HG02588 (cell line): Measurements from ENCODE around the gene HTR2B.
"Not testable (repeated sequence)": the region's sequence is repeated elsewhere in the genome, so short reads cannot be mapped to it uniquely, and the experiment has no call there.

ENCODE experiments used
- ATAC-seq: cut with Tn5 transposase; IDR thresholded peaks from one replicate; pipeline ENCODE4 v1.9.1; 2021; ENCODE audit warnings: mild to moderate bottlenecking, moderate library complexity; ENCODE audit not compliant: unreplicated experiment

Gene HTR2B

DNA sequence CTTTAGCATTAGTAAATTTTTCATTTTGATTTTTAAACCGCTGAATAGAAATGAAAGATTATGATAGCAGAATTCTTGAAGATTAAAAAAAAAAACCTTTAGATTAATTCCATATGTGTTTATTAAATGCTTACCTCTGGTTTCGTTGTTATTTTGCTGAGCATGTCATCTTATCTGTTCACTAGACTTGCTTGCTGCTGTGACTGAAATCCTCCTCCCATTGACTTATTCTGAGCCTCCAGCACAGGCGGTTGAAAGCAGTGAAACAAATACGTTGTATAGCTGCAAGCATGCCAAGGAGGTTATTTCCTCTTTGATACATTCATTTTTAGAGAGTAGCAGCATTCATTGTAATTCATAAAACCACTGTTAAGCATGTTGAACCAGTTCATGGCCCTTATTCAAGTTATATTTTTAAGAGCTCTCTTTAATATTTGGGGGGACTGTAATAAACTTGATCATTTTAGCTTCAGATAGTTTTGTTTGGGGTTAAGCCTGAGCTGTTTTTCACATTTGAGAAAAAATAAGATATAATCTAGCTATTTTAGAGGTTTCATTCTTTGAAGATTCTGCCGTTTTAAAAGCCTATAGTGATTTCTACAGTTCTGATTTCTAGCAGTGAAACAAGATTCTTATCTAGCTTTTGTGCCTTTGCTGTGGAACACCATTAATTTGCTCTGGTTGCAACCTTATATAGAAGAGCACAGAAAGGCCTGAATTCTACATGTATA, at the start of gene HTR2B:
TSS of gene HTR2B (minus strand) at position 205 of the 731 bp plus-strand sequence. CDS start 1,278 bp downstream, outside the sequence.
- no peak for ATAC-seq

DNA sequence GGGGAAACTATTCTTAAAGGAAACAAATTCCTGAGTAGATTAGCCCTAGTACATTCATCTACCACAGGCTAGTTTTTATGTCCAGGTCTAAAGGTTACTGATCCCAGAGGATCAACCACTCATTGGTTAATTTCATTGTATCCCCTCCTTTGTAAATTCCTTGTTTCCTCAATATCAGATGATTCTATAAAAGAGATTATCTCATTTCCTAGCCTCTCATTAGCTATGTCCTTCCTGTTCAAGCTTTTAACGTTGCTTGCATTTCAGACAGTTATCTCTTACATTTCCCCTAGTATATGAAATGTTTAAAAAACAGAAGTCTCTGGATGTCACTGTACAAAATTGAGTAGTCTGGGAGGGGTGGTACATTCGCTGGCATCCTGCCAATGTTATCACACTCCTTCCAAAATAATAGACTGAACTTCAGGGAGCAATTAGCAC, 49.4 kb upstream of the HTR2B start:
- no peak for ATAC-seq

DNA sequence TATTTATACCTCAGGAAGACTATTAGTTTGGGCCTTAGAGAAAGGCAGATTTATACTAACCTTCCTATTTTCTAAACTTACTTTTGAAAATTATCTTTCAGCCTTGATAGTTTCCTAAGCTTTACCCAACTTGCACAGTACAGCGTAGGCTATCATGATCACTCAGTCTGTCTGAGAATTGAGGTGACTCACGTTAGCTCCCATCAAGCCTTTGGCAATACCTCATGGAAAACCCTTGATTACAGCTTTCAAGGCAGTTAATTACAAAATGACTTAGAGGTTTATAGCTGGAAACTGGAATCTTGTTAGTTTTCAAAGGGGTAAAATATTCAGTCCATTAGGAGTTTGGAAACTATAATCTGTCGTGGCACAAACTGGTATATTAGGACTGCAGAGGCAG, 47.2 kb upstream of the HTR2B start:
- ATAC-seq: no peak

GRCh38 chr2:231170055-231170454, 45.2 kb upstream of the HTR2B start:
- no peak for ATAC-seq

GRCh38 chr2:231169488-231169887, 44.6 kb upstream of the HTR2B start:
- ATAC-seq: no peak

GRCh38 chr2:231168460-231169139, 43.8 kb upstream of the HTR2B start:
- no peak for ATAC-seq

DNA sequence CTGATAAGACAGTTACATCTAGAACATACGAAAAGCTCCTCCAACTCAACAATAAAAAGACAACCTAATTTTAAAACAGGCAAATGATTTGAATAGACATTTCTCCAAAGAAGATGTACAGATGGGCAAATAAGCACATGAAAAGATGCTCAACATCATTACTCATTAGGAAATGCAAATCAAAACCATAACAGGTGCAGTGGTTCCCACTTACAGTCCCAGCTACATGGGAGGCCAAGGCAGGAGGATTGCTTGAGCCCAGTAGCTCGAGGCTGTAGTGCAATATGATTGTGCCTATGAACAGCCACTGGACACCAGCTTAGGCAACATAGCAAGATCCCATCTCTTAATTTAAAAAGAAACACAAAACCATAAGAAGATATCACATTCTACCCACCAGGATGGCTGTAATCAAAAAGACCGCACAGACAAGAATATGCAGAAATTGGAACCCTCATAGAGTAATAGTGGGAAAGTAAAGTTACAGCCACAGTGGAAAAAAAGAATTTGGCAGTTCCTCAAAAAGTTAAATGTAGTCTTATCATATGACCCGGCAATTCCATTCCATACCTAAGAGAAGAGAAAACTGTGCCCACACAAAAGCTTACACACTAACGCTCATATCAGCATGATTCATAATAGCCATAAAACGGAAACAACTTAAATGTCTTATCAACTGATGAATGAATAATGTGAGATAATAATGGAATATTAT, 43.1 kb upstream of the HTR2B start:
- ATAC-seq: no peak

DNA sequence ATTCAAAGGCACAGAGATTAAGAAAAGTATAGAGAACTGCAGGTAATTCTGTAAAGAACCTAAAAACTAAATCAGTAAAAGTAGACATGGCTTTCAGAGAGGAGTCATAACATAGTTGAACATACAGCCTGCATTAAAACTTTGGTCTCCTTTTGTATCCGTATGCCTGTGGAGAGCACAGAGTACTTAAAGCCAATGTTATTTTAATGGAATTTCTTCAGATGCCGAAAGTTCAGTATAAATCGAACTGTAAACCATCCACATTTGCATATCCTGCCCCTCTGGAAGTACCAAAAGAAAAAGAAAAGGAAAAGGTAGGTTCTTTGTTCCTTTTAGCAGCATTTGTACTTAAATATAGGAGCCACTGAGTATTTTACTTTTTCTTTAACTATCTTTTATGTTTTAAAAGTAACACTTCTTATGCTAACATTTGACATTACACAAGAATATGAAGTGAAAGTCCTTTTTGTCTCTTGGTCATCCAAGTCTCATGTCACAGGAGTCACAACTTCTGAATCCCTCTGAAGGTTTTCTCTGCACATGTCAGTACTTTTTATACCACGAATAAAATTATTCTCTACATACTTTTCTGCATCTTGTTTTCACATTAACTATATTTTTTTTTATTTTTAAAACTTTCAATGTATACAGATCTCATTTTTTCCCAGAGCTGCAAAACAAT, 38.7 kb upstream of the HTR2B start:
- no peak for ATAC-seq

- no peak for ATAC-seq
Measured at GRCh38 chr2:231163011-231163410, 38.2 kb upstream of the HTR2B start.

- ATAC-seq: no peak
Measured at GRCh38 chr2:231161877-231162329, 37.1 kb upstream of the HTR2B start.

DNA sequence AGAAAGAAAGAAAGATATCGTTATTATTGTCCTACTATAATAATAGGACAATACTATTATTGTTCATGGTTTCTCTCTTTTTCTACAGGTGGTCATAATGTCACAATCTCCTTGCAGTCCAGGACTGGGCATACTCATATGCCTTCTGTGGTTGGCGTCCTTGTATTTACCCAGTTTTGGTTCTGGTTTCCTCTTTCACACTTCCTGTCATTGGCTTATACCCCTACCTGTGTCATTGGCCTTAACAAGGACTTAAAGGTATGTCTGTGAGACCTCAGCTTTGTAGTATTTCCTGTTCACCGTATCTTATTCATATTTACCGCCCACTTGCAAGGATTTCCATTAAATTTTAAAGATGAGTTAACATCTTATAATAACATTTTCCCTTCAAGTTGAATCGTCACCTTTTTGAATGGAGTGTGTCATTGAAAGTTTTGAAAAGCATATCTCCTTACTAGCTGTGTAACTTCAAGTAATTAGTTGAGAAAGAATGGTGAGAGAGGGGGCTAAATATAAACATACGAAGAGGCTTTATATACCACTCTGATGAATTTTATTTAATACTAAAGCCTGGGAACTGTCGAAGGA, 36.5 kb upstream of the HTR2B start:
- no peak for ATAC-seq

DNA sequence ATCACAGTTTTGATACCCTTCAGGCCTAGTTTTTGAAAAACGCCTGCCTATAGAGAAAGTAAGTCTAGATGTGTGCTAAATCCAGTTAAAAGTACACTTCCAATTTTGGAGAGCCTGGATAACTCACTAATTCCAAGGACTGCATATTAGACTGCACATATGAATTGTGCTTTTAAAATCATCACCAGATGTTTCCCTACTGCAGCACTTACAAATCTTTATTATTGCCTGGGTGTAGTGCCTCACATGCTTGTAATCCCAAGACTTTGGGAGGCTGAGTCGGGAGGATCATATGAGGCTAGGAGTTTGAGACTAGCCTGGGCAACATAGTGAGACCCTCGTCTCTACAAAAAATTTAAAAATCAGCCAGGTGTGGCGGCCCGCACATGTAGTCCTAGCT, 35.9 kb upstream of the HTR2B start:
- no peak for ATAC-seq

- ATAC-seq: no peak
Measured at GRCh38 chr2:231159306-231159705, 34.5 kb upstream of the HTR2B start.

GRCh38 chr2:231152800-231153557, 28.1 kb upstream of the HTR2B start:
- no peak for ATAC-seq

DNA sequence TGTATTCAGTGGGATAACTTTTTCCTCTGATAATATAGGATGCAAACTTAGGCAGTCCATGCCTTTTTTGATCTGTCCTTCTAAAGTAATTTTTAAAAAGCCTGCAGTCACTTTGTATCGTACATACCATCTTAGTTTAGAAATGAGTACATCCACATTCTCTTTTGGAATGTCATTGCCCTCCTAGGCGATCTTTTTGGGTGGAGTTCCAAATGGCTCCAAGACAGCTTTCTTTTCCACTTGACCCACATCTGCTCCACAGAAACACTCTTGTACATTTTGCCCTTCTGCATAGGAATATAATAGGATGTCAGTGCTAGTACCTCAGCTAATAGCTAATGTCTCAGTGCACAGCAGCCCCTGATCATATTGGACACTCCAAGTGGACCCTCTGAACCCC, 21.8 kb upstream of the HTR2B start:
- ATAC-seq: no peak

DNA sequence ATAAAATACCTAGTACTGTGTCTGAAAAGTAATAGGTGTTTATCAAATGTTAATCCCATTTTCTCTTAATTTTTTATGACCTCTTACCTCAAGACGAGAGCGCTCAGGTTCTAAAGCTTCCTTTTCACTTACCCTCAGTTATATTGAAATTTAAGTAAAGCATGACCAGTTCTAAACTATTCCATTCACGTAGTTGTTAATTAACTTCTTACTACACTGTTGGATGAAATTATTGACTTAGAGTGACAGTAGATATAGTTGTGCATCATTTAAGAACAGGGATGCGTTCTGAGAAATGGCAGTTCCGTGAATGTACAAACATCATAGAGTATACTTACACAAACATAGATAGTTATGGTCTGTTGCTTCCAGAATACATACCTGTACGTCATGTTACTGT, 20.1 kb upstream of the HTR2B start:
- ATAC-seq: no peak

DNA sequence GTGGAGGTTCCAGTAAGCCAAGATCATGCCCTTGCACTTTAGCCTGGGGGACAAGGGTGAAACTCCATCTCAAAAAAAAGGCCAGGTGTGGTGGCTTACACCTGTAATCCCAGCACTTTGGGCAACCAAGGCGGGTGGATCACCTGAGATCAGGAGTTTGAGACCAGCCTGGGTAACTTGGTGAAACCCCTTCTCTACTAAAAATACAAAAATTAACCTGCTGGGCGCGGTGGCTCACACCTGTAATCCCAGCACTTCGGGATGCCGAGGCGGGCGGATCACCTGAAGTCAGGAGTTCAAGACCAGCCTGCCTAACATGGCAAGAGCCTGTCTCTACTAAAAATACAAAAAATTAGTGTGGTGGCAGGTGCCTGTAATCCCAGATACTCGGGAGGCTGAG, 16.0 kb upstream of the HTR2B start:
- ATAC-seq: not testable (repeated sequence)

DNA sequence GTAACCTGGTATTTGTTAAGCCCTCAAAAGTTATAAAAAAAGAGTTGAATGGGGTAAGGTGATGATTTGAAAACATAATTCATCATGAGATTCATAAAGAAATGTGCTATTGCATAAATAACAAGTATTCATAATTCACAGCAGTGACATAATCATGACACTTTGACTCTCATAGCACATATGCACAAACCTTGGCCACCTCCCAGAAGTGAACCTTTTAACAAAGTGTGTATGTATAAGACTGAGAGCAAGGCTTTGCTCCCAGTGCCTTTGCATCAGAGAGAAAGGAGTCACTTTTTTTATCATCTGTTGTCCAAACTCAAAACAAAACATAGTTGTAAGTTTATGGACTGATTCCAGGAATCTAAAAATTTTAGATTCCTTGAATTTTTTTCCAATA, 15.0 kb upstream of the HTR2B start:
- no peak for ATAC-seq

GRCh38 chr2:231138699-231139098, 13.9 kb upstream of the HTR2B start:
- ATAC-seq: no peak
